HEK293 (cell line): ENCODE data around the gene SHD.
A peak's percentile ranks its signal among the peaks of the same experiment; 100 is the strongest.
"Not testable (repeated sequence)": the region's sequence is repeated elsewhere in the genome, so short reads cannot be mapped to it uniquely, and the experiment has no call there.

ENCODE experiments used
- CTCF ChIA-PET: fragments of 350-600 bp; formaldehyde crosslinking; extraction: SDS; loops from one replicate; lab custom pipeline; 2021; ENCODE audit warnings: antibody characterized with exemption; lab: Yijun Ruan, JAX
- POLR2A ChIA-PET: fragments of 300-600 bp; formaldehyde crosslinking; extraction: SDS; loops from one replicate; lab custom pipeline; 2020; ENCODE audit warnings: antibody characterized with exemption, inconsistent platforms; lab: Yijun Ruan, JAX
- H3K27ac ChIP-seq: fragments of 200-500 bp; sonication (Bioruptor generic); 2 replicates; pipeline ENCODE4 v1.5.1; 2014; ENCODE audit warnings: low read depth, low read length, control low read depth, inconsistent platforms; ENCODE audit errors: extremely low read depth
- H3K36me3 ChIP-seq, 2 experiments: fragments of 200-500 bp in 1 of 2; sonication (Bioruptor generic) in 1 of 2; 1 replicate in 1 of 2; 2 replicates in 1 of 2; pipeline ENCODE4 v1.5.1; 2014 to 2017; ENCODE audit warnings: inconsistent platforms in 2 of 2, low read length in 2 of 2; ENCODE audit not compliant: control insufficient read depth in 2 of 2, insufficient read depth in 1 of 2
- H3K4me1 ChIP-seq: fragments of 200-500 bp; sonication (Bioruptor generic); 2 replicates; pipeline ENCODE4 v1.5.1; 2014; ENCODE audit warnings: mild to moderate bottlenecking, low read length, inconsistent platforms; ENCODE audit not compliant: control insufficient read depth, insufficient read depth
- H3K4me3 ChIP-seq: 2 replicates; pipeline ENCODE4 v1.5.1; 2011; ENCODE audit warnings: low read depth, mild to moderate bottlenecking, control low read depth, low read length, moderate library complexity
- H3K9me3 ChIP-seq: fragments of 200-500 bp; sonication (Bioruptor generic); 2 replicates; pipeline ENCODE4 v1.5.1; 2014; ENCODE audit warnings: low read depth, low read length, inconsistent platforms; ENCODE audit not compliant: control insufficient read depth, insufficient read depth
- EGR2 ChIP-seq: fragments of 450-650 bp; formaldehyde crosslinking; IDR thresholded peaks from 2 replicates; pipeline ENCODE4 v1.5.1; 2016; ENCODE audit warnings: low read depth, missing biosample characterization, missing genetic modification characterization
- ELK4 ChIP-seq: IDR thresholded peaks from 2 replicates; pipeline ENCODE4 v1.6.1; 2011; ENCODE audit warnings: mild to moderate bottlenecking, low read depth, low read length, borderline replicate concordance
- HOXD13 ChIP-seq: sonication (generic); formaldehyde crosslinking; IDR thresholded peaks from 2 replicates; pipeline ENCODE4 v1.8.0; 2022; ENCODE audit warnings: missing genetic modification reagents, borderline replicate concordance
- KLF7 ChIP-seq: fragments of 450-650 bp; formaldehyde crosslinking; IDR thresholded peaks from 2 replicates; pipeline ENCODE4 v1.5.1; 2016; ENCODE audit warnings: missing biosample characterization, missing genetic modification characterization, borderline replicate concordance
- KLF8 ChIP-seq: fragments of 450-650 bp; formaldehyde crosslinking; IDR thresholded peaks from 2 replicates; pipeline ENCODE4 v1.5.1; 2016; ENCODE audit warnings: missing biosample characterization, missing genetic modification characterization
- PATZ1 ChIP-seq: fragments of 450-650 bp; formaldehyde crosslinking; IDR thresholded peaks from 2 replicates; pipeline ENCODE4 v1.5.1; 2016; ENCODE audit warnings: missing biosample characterization, missing genetic modification characterization
- SCRT1 ChIP-seq: fragments of 450-650 bp; formaldehyde crosslinking; IDR thresholded peaks from 2 replicates; pipeline ENCODE4 v1.5.1; 2016; ENCODE audit warnings: missing biosample characterization, missing genetic modification characterization, borderline replicate concordance
- SCRT2 ChIP-seq: fragments of 450-650 bp; formaldehyde crosslinking; IDR thresholded peaks from 2 replicates; pipeline ENCODE4 v1.5.1; 2016; ENCODE audit warnings: missing biosample characterization, missing genetic modification characterization
- SP2 ChIP-seq: fragments of 450-650 bp; formaldehyde crosslinking; IDR thresholded peaks from 2 replicates; pipeline ENCODE4 v1.5.1; 2016; ENCODE audit warnings: missing biosample characterization, missing genetic modification characterization
- TRIM28 ChIP-seq: IDR thresholded peaks from 2 replicates; pipeline ENCODE4 v1.6.1; 2011; ENCODE audit warnings: low read length, control low read depth, borderline replicate concordance
- ZBTB7A ChIP-seq: fragments of 450-650 bp; formaldehyde crosslinking; IDR thresholded peaks from 2 replicates; pipeline ENCODE4 v1.5.1; 2016; ENCODE audit warnings: low read depth, missing biosample characterization, missing genetic modification characterization
- ZFHX2 ChIP-seq: fragments of 450-650 bp; formaldehyde crosslinking; conservative IDR thresholded peaks from 2 replicates; pipeline ENCODE4 v1.5.1; 2016; ENCODE audit warnings: missing biosample characterization, missing genetic modification characterization
- ZNF16 ChIP-seq: fragments of 450-650 bp; formaldehyde crosslinking; IDR thresholded peaks from 2 replicates; pipeline ENCODE4 v1.5.1; 2016; ENCODE audit warnings: low read depth, missing biosample characterization, missing genetic modification characterization
- ZNF174 ChIP-seq: fragments of 450-650 bp; formaldehyde crosslinking; IDR thresholded peaks from 2 replicates; pipeline ENCODE4 v1.5.0; 2017; ENCODE audit warnings: missing biosample characterization, mild to moderate bottlenecking, missing genetic modification characterization
- ZNF184 ChIP-seq: fragments of 450-650 bp; IDR thresholded peaks from 2 replicates; pipeline ENCODE4 v1.5.1; 2018; ENCODE audit warnings: missing biosample characterization, mild to moderate bottlenecking, missing genetic modification characterization
- ZNF362 ChIP-seq: fragments of 450-650 bp; formaldehyde crosslinking; IDR thresholded peaks from 2 replicates; pipeline ENCODE4 v1.5.1; 2016; ENCODE audit warnings: missing biosample characterization, missing genetic modification characterization
- ZNF394 ChIP-seq: fragments of 450-650 bp; formaldehyde crosslinking; IDR thresholded peaks from 2 replicates; pipeline ENCODE4 v1.5.1; 2016; ENCODE audit warnings: missing biosample characterization, missing genetic modification characterization, mild to moderate bottlenecking, moderate library complexity, borderline replicate concordance
- ZNF623 ChIP-seq: fragments of 450-650 bp; formaldehyde crosslinking; IDR thresholded peaks from 2 replicates; pipeline ENCODE4 v1.5.1; 2016; ENCODE audit warnings: missing biosample characterization, missing genetic modification characterization
- ZNF639 ChIP-seq: fragments of 450-650 bp; formaldehyde crosslinking; IDR thresholded peaks from 2 replicates; pipeline ENCODE4 v1.5.1; 2016; ENCODE audit warnings: missing biosample characterization, missing genetic modification characterization
- ZNF692 ChIP-seq: fragments of 450-650 bp; formaldehyde crosslinking; IDR thresholded peaks from 2 replicates; pipeline ENCODE4 v1.5.1; 2016; ENCODE audit warnings: missing biosample characterization, missing genetic modification characterization
- ZNF768 ChIP-seq: fragments of 450-650 bp; formaldehyde crosslinking; IDR thresholded peaks from 2 replicates; pipeline ENCODE4 v1.5.1; 2018; ENCODE audit warnings: missing biosample characterization, mild to moderate bottlenecking, missing genetic modification characterization
- ZNF843 ChIP-seq: fragments of 450-650 bp; formaldehyde crosslinking; IDR thresholded peaks from 2 replicates; pipeline ENCODE4 v1.5.1; 2016; ENCODE audit warnings: missing biosample characterization, missing genetic modification characterization

Gene SHD

GRCh38 chr19:4272894-4273293, 6.2 kb upstream of the SHD start:
- CTCF ChIA-PET = interaction anchor here (0.6 to 0.9 kb wide), 2 partner anchors 14 to 21 kb away, joined by 3 to 4 read pairs; no protein-coding TSS in a partner anchor
- H3K27ac ChIP-seq = no peak overlapping the region
- H3K36me3 ChIP-seq = peaks cover 8 to 13% of the 10 kb centered on the region in 2 experiments; a peak in 2 of 3 replicates
- H3K4me3 ChIP-seq = no peak overlapping the region
- H3K4me1 ChIP-seq = no peaks in the 10 kb centered on the region
- no peak for TF ChIP-seq ZNF623 (tag by site-specific recombination)
- TF ChIP-seq ZNF184 (tag by site-specific recombination) = no peak
- no peak for TF ChIP-seq HOXD13 (CRISPR knock-in tag)
- TF ChIP-seq ZNF692 = no peak
- no peak for TF ChIP-seq SP2 (tag by site-specific recombination)
- TF ChIP-seq ZNF768 (tag by site-specific recombination) = no peak
- TF ChIP-seq ZNF843 (tag by site-specific recombination) = no peak
- TF ChIP-seq TRIM28 = no peak
- no peak for TF ChIP-seq ZNF362 (tag by site-specific recombination)
- H3K9me3 ChIP-seq = no peaks in the 10 kb centered on the region
- POLR2A ChIA-PET = no interaction called here

- peak; percentile 34; the same call in 1 of the 2 replicates for TF ChIP-seq ZNF394 (tag by site-specific recombination)
- ChIA-PET POLR2A (interaction anchor here (1.0 kb wide), 1 partner anchor 69 kb away, joined by 3 read pairs; the partner anchor contains the start of gene MPND), CTCF (interaction anchor here (0.5 to 1.0 kb wide), 2 partner anchors 78 to 400 kb away, joined by 3 to 4 read pairs; no protein-coding TSS in a partner anchor)
- not testable (repeated sequence) for H3K4me1 ChIP-seq, H3K36me3 ChIP-seq, H3K9me3 ChIP-seq, H3K4me3 ChIP-seq, H3K27ac ChIP-seq
Measured at GRCh38 chr19:4274321-4274686, 4.8 kb upstream of the SHD start.

GRCh38 chr19:4277191-4277696, 1.8 kb upstream of the SHD start:
- no peak overlapping the region for H3K4me3 ChIP-seq
- ChIA-PET POLR2A (interaction anchor here (0.6 to 2.7 kb wide), 3 partner anchors 42 to 170 kb away, joined by 4 to 9 read pairs (median 5); partner anchors contain the start of gene MPND), CTCF (interaction anchor here (0.6 to 1.7 kb wide), 3 partner anchors 9 to 611 kb away, joined by 3 to 12 read pairs (median 8); no protein-coding TSS in a partner anchor)
- no peaks in the 10 kb centered on the region for H3K9me3 ChIP-seq
- H3K4me1 ChIP-seq = no peaks in the 10 kb centered on the region; the same call in 1 of the 2 replicates
- H3K27ac ChIP-seq = no peak overlapping the region
- H3K36me3 ChIP-seq = no peaks in the 10 kb centered on the region
- TF ChIP-seq ZFHX2 (tag by site-specific recombination) (0 out of 2 replicates have a peak, but pooled peaks have one; percentile 20), KLF8 (peak; percentile 40; the same call in 1 of the 2 replicates), SCRT2 (tag by site-specific recombination) (peak; percentile 89), ELK4 (no peak), ZNF16 (tag by site-specific recombination) (no peak), EGR2 (tag by site-specific recombination) (0 out of 2 replicates have a peak, but pooled peaks have one; percentile 17), ZNF174 (tag by site-specific recombination) (no peak), SCRT1 (tag by site-specific recombination) (peak; percentile 56; the same call in 1 of the 2 replicates), ZBTB7A (tag by site-specific recombination) (0 out of 2 replicates have a peak, but pooled peaks have one; percentile 35), KLF7 (tag by site-specific recombination) (0 out of 2 replicates have a peak, but pooled peaks have one; percentile 23), PATZ1 (tag by site-specific recombination) (peak; percentile 37; the same call in 1 of the 2 replicates), ZNF639 (tag by site-specific recombination) (peak; percentile 70)
